BLaER1 (cell line): ENCODE measurements around the gene AGRN.
"Not testable (repeated sequence)": the region's sequence is repeated elsewhere in the genome, so short reads cannot be mapped to it uniquely, and the experiment has no call there.

Experiments used
- H3K27ac ChIP-seq: shearing (Covaris generic); formaldehyde crosslinking; 2 replicates; pipeline ENCODE4 v1.8.1; 2022
- H3K27me3 ChIP-seq: shearing (Covaris generic); formaldehyde crosslinking; 2 replicates; pipeline ENCODE4 v1.8.1; 2022
- H3K36me3 ChIP-seq: shearing (Covaris generic); formaldehyde crosslinking; 2 replicates; pipeline ENCODE4 v1.8.1; 2022
- H3K4me1 ChIP-seq: shearing (Covaris generic); formaldehyde crosslinking; 2 replicates; pipeline ENCODE4 v1.8.1; 2022
- H3K4me2 ChIP-seq: shearing (Covaris generic); formaldehyde crosslinking; 2 replicates; pipeline ENCODE4 v1.8.1; 2022
- H3K4me3 ChIP-seq: shearing (Covaris generic); formaldehyde crosslinking; 2 replicates; pipeline ENCODE4 v1.8.1; 2022
- H3K9ac ChIP-seq: shearing (Covaris generic); formaldehyde crosslinking; 2 replicates; pipeline ENCODE4 v1.8.1; 2022
- H3K9me3 ChIP-seq: shearing (Covaris generic); formaldehyde crosslinking; 2 replicates; pipeline ENCODE4 v1.8.1; 2022
- H4K20me1 ChIP-seq: shearing (Covaris generic); formaldehyde crosslinking; 2 replicates; pipeline ENCODE4 v1.8.1; 2022
- Cebpa-rat ChIP-seq: shearing (Covaris generic); IDR thresholded peaks from 2 replicates; pipeline ENCODE4 v1.8.1; 2022

Gene AGRN

DNA sequence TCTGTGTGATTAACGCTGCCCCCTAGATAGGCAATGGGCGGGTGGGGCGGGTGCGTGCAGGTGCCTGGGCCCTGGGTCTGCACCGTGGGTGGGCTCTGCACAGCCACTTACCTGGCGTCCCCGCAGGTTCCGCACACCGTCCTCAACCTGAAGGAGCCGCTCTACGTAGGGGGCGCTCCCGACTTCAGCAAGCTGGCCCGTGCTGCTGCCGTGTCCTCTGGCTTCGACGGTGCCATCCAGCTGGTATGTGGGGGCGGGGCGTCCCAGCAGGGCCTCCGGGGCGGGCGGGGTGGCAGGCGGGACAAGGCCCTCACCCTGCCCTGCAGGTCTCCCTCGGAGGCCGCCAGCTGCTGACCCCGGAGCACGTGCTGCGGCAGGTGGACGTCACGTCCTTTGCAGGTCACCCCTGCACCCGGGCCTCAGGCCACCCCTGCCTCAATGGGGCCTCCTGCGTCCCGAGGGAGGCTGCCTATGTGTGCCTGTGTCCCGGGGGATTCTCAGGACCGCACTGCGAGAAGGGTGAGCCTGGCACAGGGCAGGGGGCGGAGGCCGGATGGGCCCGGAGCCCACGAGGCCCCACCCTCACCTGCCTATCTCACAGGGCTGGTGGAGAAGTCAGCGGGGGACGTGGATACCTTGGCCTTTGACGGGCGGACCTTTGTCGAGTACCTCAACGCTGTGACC, 31.3 kb downstream of the AGRN start:
- Histone ChIP-seq H4K20me1 (no peaks in the 10 kb centered on the region; the same call in 1 of the 2 replicates), H3K4me2 (no peak overlapping the region; the same call in 1 of the 2 replicates), H3K36me3 (peaks cover 74% of the 10 kb centered on the region), H3K4me1 (peaks cover 8% of the 10 kb centered on the region), H3K9ac (no peak overlapping the region), H3K9me3 (no peaks in the 10 kb centered on the region), H3K27ac (no peak overlapping the region), H3K27me3 (no peaks in the 10 kb centered on the region), H3K4me3 (no peak overlapping the region)
- TF ChIP-seq Cebpa-rat = no peak

- no peak overlapping the region for H3K4me2 ChIP-seq
- H3K27ac ChIP-seq = no peak overlapping the region
- peaks cover 64% of the 10 kb centered on the region for H3K36me3 ChIP-seq
- no peak for TF ChIP-seq Cebpa-rat
- no peaks in the 10 kb centered on the region; the same call in 1 of the 2 replicates for H4K20me1 ChIP-seq
- no peak overlapping the region for H3K4me3 ChIP-seq
- H3K9me3 ChIP-seq = no peaks in the 10 kb centered on the region
- no peak overlapping the region for H3K9ac ChIP-seq
- H3K27me3 ChIP-seq = peaks cover 8% of the 10 kb centered on the region
- peaks cover 13% of the 10 kb centered on the region for H3K4me1 ChIP-seq
These were observed 32.3 kb downstream of the AGRN start for GRCh38 chr1:1052003-1052840.

DNA sequence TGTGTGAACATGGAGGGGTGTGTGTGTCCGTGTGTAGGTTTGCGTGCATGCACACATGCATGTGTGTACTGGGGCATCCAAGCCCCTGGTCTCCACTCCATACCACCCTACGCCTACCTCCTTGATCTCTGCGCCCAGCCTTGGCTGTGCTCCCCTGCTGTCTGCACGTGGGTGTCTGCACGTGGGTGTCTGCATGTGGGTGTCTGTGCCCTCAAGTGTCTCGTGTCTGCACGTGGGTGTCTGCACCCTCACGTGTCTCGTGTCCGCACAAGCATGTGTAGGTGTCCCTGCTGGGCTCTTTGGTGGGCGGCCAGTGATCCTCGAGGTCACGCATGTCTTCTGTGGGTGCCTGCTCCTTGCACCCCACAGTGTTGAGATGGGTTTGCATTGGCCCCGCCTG, 33.1 kb downstream of the AGRN start:
- no peak overlapping the region for H3K4me2 ChIP-seq
- H3K9ac ChIP-seq = no peak overlapping the region
- H3K27me3 ChIP-seq = peaks cover 16% of the 10 kb centered on the region
- no peak overlapping the region for H3K27ac ChIP-seq
- H4K20me1 ChIP-seq = peaks cover 4% of the 10 kb centered on the region
- no peak for TF ChIP-seq Cebpa-rat
- peaks cover 21% of the 10 kb centered on the region for H3K4me1 ChIP-seq
- peaks cover 57% of the 10 kb centered on the region for H3K36me3 ChIP-seq
- no peak overlapping the region for H3K4me3 ChIP-seq
- no peaks in the 10 kb centered on the region for H3K9me3 ChIP-seq

GRCh38 chr1:1053682-1054081, 33.8 kb downstream of the AGRN start:
- H3K27ac ChIP-seq = no peak overlapping the region
- H4K20me1 ChIP-seq = peaks cover 11% of the 10 kb centered on the region
- H3K27me3 ChIP-seq = peaks cover 22% of the 10 kb centered on the region
- H3K4me1 ChIP-seq = peaks cover 28% of the 10 kb centered on the region
- H3K4me3 ChIP-seq = no peak overlapping the region
- no peak overlapping the region for H3K9ac ChIP-seq
- no peak overlapping the region for H3K4me2 ChIP-seq
- H3K36me3 ChIP-seq = peaks cover 57% of the 10 kb centered on the region
- TF ChIP-seq Cebpa-rat = no peak
- H3K9me3 ChIP-seq = no peaks in the 10 kb centered on the region

DNA sequence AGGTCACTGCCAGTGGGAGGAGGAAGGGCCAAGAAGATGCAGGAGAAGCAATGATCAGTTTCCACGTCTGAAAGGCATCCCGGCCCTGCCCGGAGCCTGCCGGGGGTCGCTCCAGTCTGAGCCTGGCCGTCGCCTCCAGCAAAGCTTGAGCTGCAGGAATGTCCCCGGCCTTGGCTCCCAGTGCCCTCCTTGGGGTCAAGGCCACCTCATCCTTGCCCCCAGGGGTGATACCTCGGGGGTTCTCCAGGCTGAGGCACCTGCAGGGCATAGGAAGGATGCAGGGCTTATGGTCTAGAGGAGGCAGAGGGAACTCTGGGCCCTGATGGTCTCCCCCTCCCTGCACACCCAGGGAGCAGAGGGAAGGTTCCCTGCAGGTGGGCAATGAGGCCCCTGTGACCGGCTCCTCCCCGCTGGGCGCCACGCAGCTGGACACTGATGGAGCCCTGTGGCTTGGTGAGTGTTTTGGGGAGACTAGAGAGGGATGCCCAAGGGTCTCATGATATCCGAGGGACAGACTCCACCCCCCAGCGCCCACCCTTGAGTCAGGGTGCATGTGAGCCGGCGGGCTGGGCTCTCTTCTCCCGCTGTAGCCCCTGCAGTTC, 34.3 kb downstream of the AGRN start:
- Histone ChIP-seq H3K27ac (no peak overlapping the region), H3K4me2 (no peak overlapping the region), H3K27me3 (peaks cover 26% of the 10 kb centered on the region), H3K4me3 (no peak overlapping the region), H4K20me1 (peaks cover 13% of the 10 kb centered on the region), H3K36me3 (peaks cover 57% of the 10 kb centered on the region), H3K9me3 (no peaks in the 10 kb centered on the region), H3K4me1 (peaks cover 32% of the 10 kb centered on the region), H3K9ac (no peak overlapping the region)
- no peak for TF ChIP-seq Cebpa-rat

DNA sequence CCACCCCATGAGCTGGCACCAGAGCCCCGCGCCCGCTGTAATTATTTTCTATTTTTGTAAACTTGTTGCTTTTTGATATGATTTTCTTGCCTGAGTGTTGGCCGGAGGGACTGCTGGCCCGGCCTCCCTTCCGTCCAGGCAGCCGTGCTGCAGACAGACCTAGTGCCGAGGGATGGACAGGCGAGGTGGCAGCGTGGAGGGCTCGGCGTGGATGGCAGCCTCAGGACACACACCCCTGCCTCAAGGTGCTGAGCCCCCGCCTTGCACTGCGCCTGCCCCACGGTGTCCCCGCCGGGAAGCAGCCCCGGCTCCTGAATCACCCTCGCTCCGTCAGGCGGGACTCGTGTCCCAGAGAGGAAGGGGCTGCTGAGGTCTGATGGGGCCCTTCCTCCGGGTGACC, 35.1 kb downstream of the AGRN start:
- H3K4me2 ChIP-seq = no peak overlapping the region
- peaks cover 36% of the 10 kb centered on the region for H3K4me1 ChIP-seq
- H4K20me1 ChIP-seq = peaks cover 13% of the 10 kb centered on the region
- no peak overlapping the region for H3K27ac ChIP-seq
- H3K27me3 ChIP-seq = peaks cover 31% of the 10 kb centered on the region
- no peak overlapping the region for H3K4me3 ChIP-seq
- H3K36me3 ChIP-seq = peaks cover 53% of the 10 kb centered on the region
- H3K9me3 ChIP-seq = no peaks in the 10 kb centered on the region
- no peak overlapping the region for H3K9ac ChIP-seq
- TF ChIP-seq Cebpa-rat = no peak

DNA sequence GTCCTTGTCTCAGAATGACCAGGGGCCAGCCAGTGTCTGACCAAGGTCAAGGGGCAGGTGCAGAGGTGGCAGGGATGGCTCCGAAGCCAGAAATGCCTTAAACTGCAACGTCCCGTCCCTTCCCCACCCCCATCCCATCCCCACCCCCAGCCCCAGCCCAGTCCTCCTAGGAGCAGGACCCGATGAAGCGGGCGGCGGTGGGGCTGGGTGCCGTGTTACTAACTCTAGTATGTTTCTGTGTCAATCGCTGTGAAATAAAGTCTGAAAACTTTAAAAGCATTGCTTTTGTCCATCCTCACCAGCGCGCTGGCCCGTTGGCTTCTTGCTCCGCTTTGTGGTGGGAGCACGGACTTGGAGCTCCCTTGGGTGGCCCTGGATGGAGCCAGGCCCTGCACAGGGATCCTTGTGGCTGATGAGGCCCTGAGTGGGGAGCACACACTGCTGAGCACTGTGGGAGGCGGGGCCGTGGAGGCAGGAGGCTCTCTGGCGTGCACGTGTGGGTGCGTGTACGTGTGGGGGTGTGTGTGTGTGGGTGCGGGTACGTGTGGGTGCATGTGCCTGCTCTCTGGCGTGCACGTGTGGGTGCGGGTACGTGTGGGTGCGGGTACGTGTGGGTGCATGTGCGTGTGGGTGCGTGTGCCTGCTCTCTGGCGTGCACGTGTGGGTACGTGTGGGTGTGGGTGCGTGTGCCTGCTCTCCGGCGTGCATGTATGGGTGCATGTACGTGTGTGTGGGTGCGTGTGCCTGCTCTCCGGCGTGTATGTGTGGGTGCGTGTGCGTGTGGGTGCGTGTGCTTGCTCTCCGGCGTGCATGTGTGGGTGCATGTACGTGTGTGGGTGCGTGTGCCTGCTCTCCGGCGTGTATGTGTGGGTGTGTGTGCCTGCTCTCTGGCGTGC, 36.2 kb downstream of the AGRN start:
- H3K4me2 ChIP-seq = no peak overlapping the region
- H4K20me1 ChIP-seq = peaks cover 24% of the 10 kb centered on the region
- no peak overlapping the region for H3K27ac ChIP-seq
- H3K4me1 ChIP-seq = peaks cover 38% of the 10 kb centered on the region
- H3K9ac ChIP-seq = no peak overlapping the region
- H3K36me3 ChIP-seq = peaks cover 45% of the 10 kb centered on the region
- peaks cover 42% of the 10 kb centered on the region for H3K27me3 ChIP-seq
- no peak for TF ChIP-seq Cebpa-rat
- no peaks in the 10 kb centered on the region for H3K9me3 ChIP-seq
- H3K4me3 ChIP-seq = no peak overlapping the region

GRCh38 chr1:1057769-1058087, 37.8 kb downstream of the AGRN start:
- Histone ChIP-seq H4K20me1 (peaks cover 32% of the 10 kb centered on the region), H3K36me3 (peaks cover 29% of the 10 kb centered on the region), H3K4me1 (peaks cover 52% of the 10 kb centered on the region), H3K4me2 (peak overlapping the region; percentile 92), H3K27me3 (peaks cover 57% of the 10 kb centered on the region)
- H3K4me3 ChIP-seq, H3K27ac ChIP-seq, H3K9me3 ChIP-seq, H3K9ac ChIP-seq: not testable (repeated sequence)
- TF ChIP-seq Cebpa-rat = peak; percentile 75
